HG02852 (cell line): ENCODE measurements around the gene ARHGAP45.

Experiments used
- ATAC-seq: cut with Tn5 transposase; IDR thresholded peaks from one replicate; pipeline ENCODE4 v1.9.1; 2021; ENCODE audit warnings: mild to moderate bottlenecking, moderate library complexity; ENCODE audit not compliant: unreplicated experiment

ARHGAP45 gene

DNA sequence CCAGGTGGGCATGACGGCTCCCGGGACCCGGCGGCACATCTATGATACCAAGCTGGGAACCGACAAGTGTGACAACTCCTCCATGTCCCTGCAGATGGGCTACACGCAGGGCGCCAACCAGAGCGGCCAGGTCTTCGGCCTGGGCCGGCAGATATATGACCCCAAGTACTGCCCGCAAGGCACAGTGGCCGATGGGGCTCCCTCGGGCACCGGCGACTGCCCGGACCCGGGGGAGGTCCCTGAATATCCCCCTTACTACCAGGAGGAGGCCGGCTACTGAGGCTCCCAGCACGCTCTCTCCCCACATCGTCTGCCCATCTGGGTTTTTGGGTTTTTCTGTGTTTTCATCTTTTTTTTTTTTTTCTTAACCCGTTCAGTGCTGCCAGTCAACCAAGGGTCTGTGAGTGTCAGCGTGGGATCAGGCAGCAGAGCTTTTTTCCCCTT is 29.3 kb upstream of the ARHGAP45 start:
- no peak for ATAC-seq

DNA sequence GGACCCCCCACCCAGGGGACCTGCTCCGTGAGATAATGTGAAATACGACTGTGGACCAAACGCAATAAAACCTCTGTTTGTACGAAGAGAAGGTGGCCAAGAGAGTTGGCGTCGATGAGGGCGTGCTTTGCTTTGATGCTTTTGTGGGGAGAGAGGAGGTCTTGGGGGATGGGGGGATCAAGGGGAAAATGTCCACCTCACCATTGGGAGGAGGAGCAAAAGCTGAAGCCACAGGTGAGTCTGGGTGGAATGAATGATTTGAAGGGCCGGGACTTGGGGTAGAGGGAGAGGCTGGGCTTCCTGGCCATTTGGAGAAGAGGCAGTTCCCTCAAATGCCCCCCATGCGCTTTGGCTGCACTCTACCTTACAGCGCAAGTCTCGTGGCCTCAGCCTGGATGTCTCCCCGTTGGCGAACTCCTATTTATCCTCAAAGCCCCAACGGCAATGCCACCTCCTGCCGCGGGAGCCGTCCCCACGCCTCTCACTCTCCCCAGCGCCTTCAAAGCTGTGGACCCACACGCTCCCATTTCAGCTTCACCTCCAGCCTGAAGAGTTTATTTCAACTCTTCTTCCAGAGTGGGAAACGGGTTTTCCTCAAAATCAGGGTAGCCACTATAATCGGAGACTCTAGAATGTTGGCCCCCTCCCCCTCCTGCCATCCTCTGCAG is 27.9 kb upstream of the ARHGAP45 start:
- ATAC-seq = no peak

DNA sequence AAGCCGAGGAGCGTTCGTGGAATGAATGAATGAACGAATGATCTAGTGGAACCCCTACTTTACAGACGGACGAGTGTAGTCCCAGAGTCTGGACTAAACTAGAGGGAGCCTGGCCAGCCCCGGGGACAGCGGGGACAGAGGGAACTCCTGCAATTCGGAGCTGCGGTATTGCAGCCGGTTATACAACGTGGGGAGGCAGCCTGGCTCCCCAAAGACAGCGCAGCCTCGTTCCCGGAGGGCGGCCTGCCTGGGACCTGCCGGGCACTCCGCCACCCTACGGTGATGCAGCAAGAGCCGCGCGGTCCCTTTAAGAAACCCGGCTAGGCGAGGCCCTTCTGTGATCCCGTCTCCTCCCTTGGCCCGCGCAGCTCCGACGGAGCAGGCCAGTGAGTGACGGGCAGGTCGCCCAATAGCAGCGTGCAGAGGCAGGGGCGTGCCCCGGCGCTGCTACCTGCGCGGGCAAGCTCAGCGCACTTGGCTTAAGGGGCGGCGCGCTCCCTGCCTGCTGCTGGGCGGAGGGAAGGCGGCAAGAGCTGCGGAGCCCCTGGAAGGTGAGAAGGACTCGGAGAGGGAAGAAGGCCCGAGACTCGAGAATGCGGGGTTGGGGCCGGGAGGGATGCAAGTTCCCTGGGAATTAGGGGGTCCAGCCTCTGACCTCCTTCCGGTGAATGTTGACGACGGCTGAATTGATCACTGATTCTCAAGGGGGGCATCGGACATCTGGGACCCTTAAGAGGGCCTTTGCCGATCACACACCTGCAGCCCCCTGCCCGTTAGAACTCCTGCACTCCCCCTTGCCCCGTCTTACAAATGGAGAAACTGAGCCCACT is 27.1 kb upstream of the ARHGAP45 start, which contains the start of gene ABCA7:
Gene ABCA7, plus strand, starts transcription at position 462 of the 830 bp plus-strand sequence. CDS start 1,255 bp downstream, outside the sequence.
- peak; percentile 71 for ATAC-seq

DNA sequence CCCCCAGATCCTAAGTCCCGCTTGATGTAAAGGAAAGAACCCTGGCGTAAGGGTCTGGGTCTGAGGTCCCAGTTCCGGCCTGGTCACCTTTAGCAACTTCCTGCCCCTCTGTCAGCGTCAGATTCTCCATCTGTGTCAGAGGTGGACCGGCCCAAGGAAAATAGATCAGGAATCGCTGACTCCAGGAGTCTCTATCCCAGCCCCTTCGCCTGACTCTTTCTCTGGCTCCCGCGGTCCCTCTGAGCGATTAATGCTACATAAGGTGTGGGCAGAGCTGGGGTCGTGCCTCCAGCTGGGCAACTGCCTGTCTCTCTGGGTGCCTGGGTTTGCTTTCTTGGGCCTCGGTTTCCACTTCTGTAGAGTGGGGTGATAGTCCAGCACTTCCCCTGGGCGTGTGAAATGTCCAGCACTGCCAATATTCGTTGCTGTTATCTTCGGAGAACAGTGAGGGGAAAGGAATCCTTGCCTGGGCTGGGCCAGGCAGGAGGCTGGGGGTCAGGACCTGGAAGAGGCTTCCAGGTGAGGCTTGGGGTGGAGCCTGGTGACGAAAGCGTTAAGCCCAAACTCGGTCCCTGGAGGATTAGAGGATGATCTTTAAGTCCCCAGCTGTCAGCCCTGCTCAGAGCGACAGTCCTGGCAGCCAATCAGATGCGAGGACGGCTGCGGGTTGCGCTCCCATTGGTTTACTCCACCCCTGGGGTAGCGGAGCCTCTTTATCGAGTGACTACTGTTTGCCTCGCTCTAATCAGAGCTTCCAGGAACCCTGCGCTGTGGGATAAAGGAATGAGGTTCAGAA is 26.3 kb upstream of the ARHGAP45 start:
- ATAC-seq = peak; percentile 53

DNA sequence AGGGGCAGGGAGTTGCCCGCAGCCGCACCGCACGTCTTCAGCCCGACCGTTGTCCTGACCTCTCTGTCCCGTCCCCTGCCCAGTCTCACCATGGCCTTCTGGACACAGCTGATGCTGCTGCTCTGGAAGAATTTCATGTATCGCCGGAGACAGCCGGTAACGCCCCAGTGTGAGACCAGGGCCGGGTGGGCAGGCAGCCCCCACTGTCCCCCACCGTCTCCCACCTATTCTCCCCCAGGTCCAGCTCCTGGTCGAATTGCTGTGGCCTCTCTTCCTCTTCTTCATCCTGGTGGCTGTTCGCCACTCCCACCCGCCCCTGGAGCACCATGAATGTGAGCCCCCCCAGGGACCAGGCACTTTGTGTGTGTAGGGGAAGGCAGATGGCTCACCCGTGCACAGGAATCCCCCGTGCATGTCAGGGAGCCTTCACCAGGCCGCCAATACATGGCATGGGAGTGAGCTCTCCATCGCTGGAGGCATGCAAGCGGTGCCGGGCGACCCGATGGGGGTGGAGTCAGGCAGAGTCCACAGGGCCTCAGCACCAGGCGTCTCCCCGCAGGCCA is 25.6 kb upstream of the ARHGAP45 start:
- no peak for ATAC-seq

DNA sequence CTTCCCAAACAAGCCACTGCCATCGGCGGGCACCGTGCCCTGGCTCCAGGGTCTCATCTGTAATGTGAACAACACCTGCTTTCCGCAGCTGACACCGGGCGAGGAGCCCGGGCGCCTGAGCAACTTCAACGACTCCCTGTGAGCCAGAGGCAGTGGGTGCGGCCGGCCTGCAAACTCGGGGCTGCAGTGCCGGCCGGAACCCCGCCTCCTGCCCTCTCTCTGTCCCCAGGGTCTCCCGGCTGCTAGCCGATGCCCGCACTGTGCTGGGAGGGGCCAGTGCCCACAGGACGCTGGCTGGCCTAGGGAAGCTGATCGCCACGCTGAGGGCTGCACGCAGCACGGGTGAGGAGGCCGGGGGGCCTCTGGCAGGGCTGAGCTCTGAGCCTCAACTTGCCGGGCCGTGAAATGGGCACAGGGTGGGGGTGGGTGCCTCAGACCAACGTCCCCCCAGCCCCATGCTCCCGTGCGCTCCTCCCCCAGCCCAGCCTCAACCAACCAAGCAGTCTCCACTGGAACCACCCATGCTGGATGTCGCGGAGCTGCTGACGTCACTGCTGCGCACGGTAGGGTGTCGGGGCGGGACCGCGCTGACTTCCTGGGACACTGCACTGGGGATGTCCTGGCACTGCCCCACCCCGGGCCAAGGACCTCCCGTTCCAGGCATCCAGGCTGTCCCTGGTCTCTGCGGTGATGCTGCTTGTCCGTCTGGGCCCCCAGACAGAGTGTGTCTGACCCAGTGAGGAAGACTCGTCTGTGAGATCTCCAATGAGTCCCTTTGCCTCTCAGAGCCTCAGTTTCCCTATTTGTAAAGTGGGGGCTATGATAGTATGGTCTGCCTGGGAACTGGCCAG is 24.9 kb upstream of the ARHGAP45 start:
- ATAC-seq = no peak

DNA sequence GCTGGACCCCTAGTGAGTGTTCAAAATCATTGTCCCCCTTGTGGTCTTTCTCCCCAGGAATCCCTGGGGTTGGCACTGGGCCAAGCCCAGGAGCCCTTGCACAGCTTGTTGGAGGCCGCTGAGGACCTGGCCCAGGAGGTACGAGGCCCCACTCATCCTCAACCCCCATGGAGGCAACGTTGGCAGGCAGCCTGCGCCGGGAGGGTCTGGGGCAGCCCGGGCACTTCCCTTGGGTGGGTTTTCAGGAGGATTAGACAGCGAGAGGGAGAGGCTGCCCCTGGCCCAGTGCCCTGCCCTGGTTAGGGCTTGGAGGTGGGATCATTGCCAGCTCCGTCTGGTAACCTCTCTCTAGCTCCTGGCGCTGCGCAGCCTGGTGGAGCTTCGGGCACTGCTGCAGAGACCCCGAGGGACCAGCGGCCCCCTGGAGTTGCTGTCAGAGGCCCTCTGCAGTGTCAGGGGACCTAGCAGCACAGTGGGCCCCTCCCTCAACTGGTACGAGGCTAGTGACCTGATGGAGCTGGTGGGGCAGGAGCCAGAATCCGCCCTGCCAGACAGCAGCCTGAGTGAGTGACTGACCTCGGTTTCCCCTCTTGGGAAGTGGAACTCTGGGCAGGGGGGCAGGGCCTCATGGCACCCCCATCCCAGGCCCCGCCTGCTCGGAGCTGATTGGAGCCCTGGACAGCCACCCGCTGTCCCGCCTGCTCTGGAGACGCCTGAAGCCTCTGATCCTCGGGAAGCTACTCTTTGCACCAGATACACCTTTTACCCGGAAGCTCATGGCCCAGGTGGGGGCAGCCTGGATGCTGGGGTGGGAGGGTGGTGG is 24.1 kb upstream of the ARHGAP45 start:
- no peak for ATAC-seq

DNA sequence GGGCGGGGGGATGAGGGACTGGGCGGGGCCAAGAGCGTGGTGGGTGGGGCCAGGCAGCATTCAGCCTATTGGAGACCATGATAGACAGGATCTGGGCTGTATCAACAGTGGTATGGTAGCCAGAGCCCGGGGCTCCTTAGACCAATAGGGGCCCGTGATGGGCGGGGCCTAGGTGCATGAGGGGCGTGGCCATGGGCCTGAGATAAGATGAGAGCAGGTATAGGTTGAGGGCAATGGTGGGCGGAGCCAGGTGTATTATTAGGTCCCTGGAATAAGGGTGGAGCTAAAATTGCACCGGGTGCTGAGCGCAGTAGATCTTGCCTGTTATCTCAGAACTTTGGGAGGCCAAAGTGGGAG is 21.7 kb upstream of the ARHGAP45 start:
- no peak for ATAC-seq

DNA sequence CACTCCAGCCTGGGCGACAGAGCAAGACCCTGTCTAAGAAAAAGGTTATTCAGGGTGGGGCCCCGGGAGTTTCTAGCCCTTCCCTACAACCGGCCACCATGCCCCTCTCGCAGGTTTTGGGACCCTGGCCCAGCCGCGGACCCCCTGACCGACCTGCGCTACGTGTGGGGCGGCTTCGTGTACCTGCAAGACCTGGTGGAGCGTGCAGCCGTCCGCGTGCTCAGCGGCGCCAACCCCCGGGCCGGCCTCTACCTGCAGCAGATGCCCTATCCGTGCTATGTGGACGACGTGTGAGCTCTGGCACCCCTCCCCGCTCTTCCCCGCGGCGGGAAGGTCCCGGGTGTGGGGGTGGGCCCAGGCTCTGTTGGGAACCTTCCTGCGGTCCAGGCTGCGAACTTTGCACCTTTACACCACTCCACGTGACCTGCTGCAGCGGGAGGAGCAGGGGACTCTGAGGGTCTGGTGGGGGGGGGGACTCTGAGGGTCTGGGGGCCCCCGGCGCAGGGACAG is 20.8 kb upstream of the ARHGAP45 start:
- no peak for ATAC-seq

DNA sequence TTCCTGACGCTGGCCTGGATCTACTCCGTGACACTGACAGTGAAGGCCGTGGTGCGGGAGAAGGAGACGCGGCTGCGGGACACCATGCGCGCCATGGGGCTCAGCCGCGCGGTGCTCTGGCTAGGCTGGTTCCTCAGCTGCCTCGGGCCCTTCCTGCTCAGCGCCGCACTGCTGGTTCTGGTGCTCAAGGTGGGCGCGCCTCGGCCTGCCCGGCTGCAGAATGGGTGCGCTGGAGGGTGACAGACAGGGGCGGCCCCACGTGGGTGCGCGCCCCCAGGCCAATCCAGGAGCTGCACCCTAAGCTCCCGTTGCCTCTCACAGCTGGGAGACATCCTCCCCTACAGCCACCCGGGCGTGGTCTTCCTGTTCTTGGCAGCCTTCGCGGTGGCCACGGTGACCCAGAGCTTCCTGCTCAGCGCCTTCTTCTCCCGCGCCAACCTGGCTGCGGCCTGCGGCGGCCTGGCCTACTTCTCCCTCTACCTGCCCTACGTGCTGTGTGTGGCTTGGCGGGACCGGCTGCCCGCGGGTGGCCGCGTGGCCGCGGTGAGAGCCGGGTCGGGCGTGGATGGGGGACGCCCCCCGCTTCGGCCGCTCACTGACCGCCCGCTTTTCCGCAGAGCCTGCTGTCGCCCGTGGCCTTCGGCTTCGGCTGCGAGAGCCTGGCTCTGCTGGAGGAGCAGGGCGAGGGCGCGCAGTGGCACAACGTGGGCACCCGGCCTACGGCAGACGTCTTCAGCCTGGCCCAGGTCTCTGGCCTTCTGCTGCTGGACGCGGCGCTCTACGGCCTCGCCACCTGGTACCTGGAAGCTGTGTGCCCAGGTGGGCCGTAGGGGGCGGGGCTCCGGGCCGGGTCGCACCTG is 19.9 kb upstream of the ARHGAP45 start:
- ATAC-seq = no peak

DNA sequence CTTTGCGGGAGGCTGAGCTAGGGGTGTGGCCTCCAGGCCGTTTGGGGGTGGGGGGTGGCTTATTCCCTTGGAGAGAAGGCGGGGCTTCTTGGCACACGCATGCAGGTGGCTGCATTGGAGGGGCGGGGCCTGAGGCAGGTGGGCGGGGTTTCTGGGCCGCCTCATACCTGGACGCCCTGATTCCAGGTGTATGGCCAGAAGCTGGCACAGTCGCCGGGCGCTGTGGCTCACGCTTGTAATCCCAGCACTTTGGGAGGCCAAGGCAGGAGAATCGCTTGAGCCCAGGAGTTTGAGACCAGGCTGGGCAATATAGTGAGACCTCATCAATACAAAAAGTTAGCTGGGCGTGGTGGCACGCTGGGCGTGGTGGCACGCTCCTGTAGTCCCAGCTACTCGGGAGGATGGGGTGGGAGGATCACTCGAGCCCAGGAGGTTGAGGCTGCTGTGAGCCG is 19.2 kb upstream of the ARHGAP45 start:
- ATAC-seq = no peak

DNA sequence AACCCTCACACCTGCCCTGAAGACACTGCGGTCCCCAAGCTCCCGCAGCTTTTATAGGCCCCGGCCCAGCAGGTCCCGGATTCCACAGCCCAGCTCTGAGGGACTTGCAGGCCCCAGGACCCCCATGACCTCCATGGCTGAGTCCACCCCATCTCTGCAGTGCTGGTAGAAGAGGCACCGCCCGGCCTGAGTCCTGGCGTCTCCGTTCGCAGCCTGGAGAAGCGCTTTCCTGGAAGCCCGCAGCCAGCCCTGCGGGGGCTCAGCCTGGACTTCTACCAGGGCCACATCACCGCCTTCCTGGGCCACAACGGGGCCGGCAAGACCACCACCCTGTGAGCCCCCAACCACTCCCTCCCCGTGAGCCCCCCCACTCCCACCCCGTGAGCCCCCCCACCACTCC is 17.9 kb upstream of the ARHGAP45 start:
- no peak for ATAC-seq

DNA sequence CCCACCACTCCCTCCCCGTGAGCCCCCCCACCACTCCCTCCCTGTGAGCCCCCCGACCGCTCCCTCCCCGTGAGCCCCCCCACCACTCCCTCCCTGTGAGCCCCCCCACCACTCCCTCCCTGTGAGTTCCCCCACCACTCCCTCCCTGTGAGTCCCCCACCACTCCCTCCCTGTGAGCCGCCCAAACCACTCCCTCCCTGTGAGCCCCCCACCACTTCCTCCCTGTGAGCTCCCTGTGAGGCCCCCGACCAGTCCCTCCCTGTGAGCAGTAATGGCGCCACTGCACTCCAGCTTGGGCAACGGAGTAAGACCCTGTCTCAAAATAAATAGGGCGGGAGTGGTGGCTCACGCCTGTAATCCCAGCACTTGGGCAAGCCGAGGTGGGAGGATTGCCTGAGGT is 17.2 kb upstream of the ARHGAP45 start:
- no peak for ATAC-seq

DNA sequence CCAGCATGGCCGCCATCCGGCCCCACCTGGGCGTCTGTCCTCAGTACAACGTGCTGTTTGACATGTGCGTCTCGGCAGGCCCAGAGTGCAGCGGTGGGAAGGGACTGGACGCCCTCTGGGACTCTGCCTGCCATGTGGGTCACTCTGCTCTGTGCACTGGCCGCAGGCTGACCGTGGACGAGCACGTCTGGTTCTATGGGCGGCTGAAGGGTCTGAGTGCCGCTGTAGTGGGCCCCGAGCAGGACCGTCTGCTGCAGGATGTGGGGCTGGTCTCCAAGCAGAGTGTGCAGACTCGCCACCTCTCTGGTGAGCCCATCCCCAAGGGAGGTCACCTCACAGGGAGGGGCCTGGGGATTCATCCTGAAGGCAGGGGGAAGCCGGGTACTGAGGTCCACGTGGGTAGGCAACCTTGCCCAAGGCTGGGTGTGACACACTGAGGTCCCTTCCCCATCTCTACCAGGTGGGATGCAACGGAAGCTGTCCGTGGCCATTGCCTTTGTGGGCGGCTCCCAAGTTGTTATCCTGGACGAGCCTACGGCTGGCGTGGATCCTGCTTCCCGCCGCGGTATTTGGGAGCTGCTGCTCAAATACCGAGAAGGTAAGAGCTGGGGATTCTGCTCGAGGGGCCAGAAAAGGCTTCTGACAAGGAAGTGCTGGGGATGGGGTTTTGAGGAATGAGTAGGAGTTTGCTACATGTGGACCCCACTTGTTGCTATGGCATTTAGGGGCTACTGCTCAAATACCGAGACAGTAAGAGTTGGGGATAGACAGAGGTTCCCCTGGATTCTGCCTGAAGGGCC is 15.8 kb upstream of the ARHGAP45 start:
- ATAC-seq = no peak

DNA sequence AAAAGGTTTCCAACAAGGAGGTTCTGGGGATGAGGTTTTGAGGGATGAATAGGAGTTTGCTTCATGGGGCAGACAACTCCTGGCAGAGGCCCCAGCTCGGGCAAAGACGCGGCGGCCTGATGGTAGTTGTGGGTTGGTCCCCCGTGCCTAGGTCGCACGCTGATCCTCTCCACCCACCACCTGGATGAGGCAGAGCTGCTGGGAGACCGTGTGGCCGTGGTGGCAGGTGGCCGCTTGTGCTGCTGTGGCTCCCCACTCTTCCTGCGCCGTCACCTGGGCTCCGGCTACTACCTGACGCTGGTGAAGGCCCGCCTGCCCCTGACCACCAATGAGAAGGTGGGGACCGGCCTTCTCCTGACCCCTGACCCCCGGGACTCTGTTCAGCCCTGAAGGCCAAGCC is 15.2 kb upstream of the ARHGAP45 start:
- no peak for ATAC-seq

DNA sequence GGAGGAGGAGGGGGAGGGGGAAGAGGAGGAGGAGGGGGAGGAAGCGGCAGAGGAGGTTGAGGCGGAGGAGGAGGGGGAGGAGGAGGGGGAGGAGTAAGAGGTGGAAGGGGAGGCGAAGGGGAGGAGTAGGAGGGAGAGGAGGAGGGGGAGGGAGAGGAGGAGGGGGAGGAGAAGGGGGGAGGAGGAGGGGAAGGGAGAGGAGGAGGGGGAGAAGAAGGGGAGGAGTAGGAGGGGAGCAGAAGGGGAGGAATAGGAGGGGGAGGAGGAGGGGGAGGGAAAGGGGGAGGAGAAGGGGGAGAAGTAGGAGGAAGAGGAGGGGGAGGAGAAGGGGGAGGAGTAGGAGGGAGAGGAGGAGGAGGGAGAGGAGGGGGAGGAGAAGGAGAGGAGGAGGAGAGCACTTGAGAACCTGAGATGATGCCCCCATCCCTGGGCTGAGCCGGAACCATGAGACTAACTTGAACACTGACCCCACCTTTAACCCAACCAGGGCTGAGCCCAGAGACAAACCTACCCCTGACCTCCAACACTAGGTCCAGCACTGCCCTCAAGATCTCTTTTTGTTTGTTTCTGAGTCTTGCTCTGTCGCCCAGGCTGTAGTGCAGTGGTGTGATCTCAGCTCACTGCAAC is 14.5 kb upstream of the ARHGAP45 start:
- no peak for ATAC-seq
